Smooth muscle cell (in vitro differentiated cells): Measurements from ENCODE around the gene IFNG. TPM values are rescaled to one million over a fixed set of nuclear protein-coding genes. Genes with fewer than 3 reads are reported as not detected.

Experiments used
- DNase-seq: peaks from one replicate; lab custom pipeline; 2025; ENCODE audit not compliant: unreplicated experiment; lab: John Stamatoyannopoulos, UW
- H2AFZ ChIP-seq: fragments of 200-600 bp; sonication (generic); 2 replicates; pipeline ENCODE4 v1.6.0; 2016; ENCODE audit warnings: antibody characterized with exemption, low read depth, mild to moderate bottlenecking
- H3F3A ChIP-seq: fragments of 200-600 bp; sonication (generic); 2 replicates; pipeline ENCODE4 v1.6.0; 2017; ENCODE audit warnings: antibody characterized with exemption, low read depth
- H3K27ac ChIP-seq: fragments of 200-600 bp; sonication (generic); 2 replicates; pipeline ENCODE4 v1.5.1; 2016; ENCODE audit warnings: low read depth, mild to moderate bottlenecking
- H3K27me3 ChIP-seq: fragments of 200-600 bp; sonication (generic); 2 replicates; pipeline ENCODE4 v1.6.1; 2016; ENCODE audit warnings: low read depth, mild to moderate bottlenecking
- H3K36me3 ChIP-seq: fragments of 200-600 bp; sonication (generic); 2 replicates; pipeline ENCODE4 v1.5.1; 2016; ENCODE audit warnings: low read depth
- H3K4me1 ChIP-seq: fragments of 200-600 bp; sonication (generic); 2 replicates; pipeline ENCODE4 v1.5.1; 2016; ENCODE audit warnings: low read depth
- H3K4me2 ChIP-seq: fragments of 200-600 bp; sonication (generic); 2 replicates; pipeline ENCODE4 v1.6.0; 2016; ENCODE audit warnings: mild to moderate bottlenecking
- H3K4me3 ChIP-seq: fragments of 200-600 bp; sonication (generic); 2 replicates; pipeline ENCODE4 v1.5.1; 2016; ENCODE audit warnings: mild to moderate bottlenecking
- H3K79me2 ChIP-seq: fragments of 200-600 bp; sonication (generic); 2 replicates; pipeline ENCODE4 v1.6.0; 2016; ENCODE audit warnings: low read depth, mild to moderate bottlenecking
- H3K9ac ChIP-seq: fragments of 200-600 bp; sonication (generic); 2 replicates; pipeline ENCODE4 v1.6.0; 2016; ENCODE audit warnings: low read depth
- H3K9me3 ChIP-seq: fragments of 200-600 bp; sonication (generic); replicated peaks from 2 replicates; pipeline ENCODE4 v1.5.1; 2016; ENCODE audit warnings: low read depth
- H4K20me1 ChIP-seq: fragments of 200-600 bp; sonication (generic); 2 replicates; pipeline ENCODE4 v1.6.0; 2016; ENCODE audit warnings: low read depth
- WGBS: methylation state at CpG from one replicate; pipeline ENCODE4 v1.1.7; 2016; ENCODE audit warnings: low lambda C conversion rate; 5-methylcytosine and 5-hydroxymethylcytosine counted together
- polyA plus RNA-seq: library from polyadenylated mRNA; unstranded; fragments of >200 nt; fragmentation: Nextera tagmentation; extraction: Ambion mirVana; gene quantifications from 2 replicates; pipeline ENCODE4 v1.2.1, GENCODE V29; 2016
- total RNA-seq: library from RNA; depleted of rRNA; stranded (reverse); fragments of >200 nt; gene quantifications from 2 replicates; pipeline ENCODE4 v1.2.3, GENCODE V29; 2014
- TF ChIP-seq, protein P1 (sequence below): fragments of 200-600 bp; sonication (generic); IDR thresholded peaks from 2 replicates; pipeline ENCODE4 v1.5.1; 2017; ENCODE audit warnings: borderline replicate concordance, mild to moderate bottlenecking, antibody characterized with exemption; ENCODE audit not compliant: insufficient read depth, poor library complexity, severe bottlenecking

IFNG gene
- total and polyA plus RNA-seq, 2 experiments from 2014 or later = not detected

DNA sequence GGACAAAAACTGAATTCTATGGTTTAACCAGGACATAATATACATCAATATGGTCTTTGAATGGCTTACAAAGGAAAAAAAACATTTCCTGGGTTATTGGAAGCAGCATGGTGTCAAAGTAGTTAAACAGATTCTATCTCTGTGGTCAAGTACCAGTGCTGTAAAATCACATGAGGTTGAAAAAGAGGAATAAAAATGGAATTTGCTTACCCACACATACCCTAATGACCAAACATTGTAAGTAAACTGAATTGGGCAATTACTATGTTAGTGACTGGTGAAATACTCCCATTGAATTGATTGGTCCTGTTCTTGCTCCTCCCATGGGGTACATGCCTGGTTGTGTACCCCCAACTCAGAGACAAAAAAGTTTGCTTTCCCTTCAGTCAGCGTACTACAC, 19.6 kb downstream of the IFNG start:
- Histone ChIP-seq H3K4me3 (no peak overlapping the region), H3K79me2 (no peaks in the 10 kb centered on the region), H3K27ac (no peak overlapping the region), H3K27me3 (no peaks in the 10 kb centered on the region), H3K4me2 (no peak overlapping the region), H3K9me3 (no peaks in the 10 kb centered on the region), H3K9ac (no peak overlapping the region), H3F3A (no peaks in the 10 kb centered on the region), H4K20me1 (no peaks in the 10 kb centered on the region), H3K36me3 (no peaks in the 10 kb centered on the region), H2AFZ (no peak overlapping the region), H3K4me1 (no peaks in the 10 kb centered on the region)
- DNase-seq = no peak
- WGBS = 91% methylated on average over 1 of the region's 1 CpG
- TF ChIP-seq, protein P1, sequence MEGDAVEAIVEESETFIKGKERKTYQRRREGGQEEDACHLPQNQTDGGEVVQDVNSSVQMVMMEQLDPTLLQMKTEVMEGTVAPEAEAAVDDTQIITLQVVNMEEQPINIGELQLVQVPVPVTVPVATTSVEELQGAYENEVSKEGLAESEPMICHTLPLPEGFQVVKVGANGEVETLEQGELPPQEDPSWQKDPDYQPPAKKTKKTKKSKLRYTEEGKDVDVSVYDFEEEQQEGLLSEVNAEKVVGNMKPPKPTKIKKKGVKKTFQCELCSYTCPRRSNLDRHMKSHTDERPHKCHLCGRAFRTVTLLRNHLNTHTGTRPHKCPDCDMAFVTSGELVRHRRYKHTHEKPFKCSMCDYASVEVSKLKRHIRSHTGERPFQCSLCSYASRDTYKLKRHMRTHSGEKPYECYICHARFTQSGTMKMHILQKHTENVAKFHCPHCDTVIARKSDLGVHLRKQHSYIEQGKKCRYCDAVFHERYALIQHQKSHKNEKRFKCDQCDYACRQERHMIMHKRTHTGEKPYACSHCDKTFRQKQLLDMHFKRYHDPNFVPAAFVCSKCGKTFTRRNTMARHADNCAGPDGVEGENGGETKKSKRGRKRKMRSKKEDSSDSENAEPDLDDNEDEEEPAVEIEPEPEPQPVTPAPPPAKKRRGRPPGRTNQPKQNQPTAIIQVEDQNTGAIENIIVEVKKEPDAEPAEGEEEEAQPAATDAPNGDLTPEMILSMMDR = no peak

DNA sequence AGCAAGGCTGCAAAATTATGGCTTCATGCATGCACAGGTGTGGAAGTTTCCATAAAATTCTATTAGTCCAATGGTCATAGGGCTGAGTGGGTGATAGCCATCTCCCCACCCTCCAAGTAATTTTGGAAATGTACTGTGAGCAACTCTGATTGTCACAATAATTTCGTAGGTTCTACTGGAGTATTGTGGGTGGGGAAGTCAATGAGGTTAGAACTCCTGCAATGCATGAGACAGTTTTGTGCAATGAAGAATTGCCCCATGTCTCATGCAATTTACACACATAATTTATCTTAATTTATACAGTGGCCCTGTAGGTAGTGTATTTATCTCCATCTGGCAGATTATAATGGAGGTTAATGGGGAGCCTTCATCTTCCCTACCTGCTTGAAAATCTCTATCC, 20.5 kb downstream of the IFNG start:
- TF ChIP-seq, protein P1 = no peak
- Histone ChIP-seq H3K4me3 (no peak overlapping the region), H3K27me3 (no peaks in the 10 kb centered on the region), H3K4me2 (no peak overlapping the region), H3K79me2 (no peaks in the 10 kb centered on the region), H3F3A (no peaks in the 10 kb centered on the region), H3K27ac (no peak overlapping the region), H3K4me1 (no peaks in the 10 kb centered on the region), H2AFZ (no peak overlapping the region), H4K20me1 (no peaks in the 10 kb centered on the region), H3K36me3 (no peaks in the 10 kb centered on the region), H3K9me3 (no peaks in the 10 kb centered on the region), H3K9ac (no peak overlapping the region)
- 93% methylated on average over 1 of the region's 1 CpG for WGBS
- no peak for DNase-seq

DNA sequence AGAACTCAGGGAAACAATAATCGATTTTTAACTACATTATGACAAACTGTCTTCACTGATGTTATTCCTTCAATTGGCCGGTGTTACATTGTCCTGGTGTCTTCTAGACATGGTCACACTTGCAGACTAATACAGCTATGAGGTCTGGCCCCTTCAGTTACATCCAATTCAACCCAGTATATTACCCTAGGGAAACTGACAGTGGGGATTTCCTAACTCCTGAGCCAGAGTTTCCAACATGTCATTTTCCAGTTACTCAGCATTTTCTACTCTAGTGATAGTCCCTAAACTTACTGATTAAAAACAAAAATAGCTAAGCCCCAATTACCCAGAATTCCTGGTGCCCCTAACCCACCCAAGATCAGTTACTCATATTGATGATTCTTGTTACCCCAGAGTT, 21.1 kb downstream of the IFNG start:
- 91% methylated on average over 2 of the region's 2 CpGs for WGBS
- Histone ChIP-seq H3K4me1 (no peaks in the 10 kb centered on the region), H3K36me3 (no peaks in the 10 kb centered on the region), H3F3A (no peaks in the 10 kb centered on the region), H3K4me2 (no peak overlapping the region), H3K4me3 (no peak overlapping the region), H4K20me1 (no peaks in the 10 kb centered on the region), H3K9me3 (no peaks in the 10 kb centered on the region), H3K9ac (no peak overlapping the region), H2AFZ (no peak overlapping the region), H3K79me2 (no peaks in the 10 kb centered on the region), H3K27me3 (no peaks in the 10 kb centered on the region), H3K27ac (no peak overlapping the region)
- TF ChIP-seq, protein P1 = no peak
- no peak for DNase-seq

DNA sequence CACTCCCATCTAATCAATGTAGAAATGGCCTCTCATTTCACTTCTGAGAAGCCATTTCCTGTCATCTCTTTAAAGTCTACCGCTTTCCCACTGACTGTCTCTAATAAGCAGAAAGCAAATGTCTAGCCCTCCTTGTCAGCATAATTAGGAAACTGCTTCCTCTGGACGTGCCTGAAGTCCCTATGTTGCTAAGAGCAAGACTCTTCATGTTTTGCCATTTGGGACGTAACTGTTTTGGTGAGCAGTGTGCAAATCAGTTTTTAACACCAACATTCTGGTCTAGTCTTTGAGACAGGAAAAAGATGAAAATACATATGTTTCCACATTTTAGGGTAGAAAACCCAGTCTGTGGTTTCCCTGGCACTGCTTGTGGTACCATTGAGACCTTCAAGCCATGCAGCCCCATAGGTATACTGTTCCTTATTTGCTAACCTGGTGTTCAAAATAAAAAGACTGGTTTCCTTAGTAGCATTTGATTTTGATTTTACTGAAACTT, 22.2 kb downstream of the IFNG start:
- Histone ChIP-seq H3K4me2 (no peak overlapping the region), H3K9me3 (no peaks in the 10 kb centered on the region), H2AFZ (no peak overlapping the region), H3K79me2 (no peaks in the 10 kb centered on the region), H3K36me3 (no peaks in the 10 kb centered on the region), H3K4me1 (no peaks in the 10 kb centered on the region), H3K9ac (no peak overlapping the region), H3K4me3 (no peak overlapping the region), H3F3A (no peaks in the 10 kb centered on the region), H4K20me1 (no peaks in the 10 kb centered on the region), H3K27ac (no peak overlapping the region), H3K27me3 (no peaks in the 10 kb centered on the region)
- no peak for DNase-seq
- WGBS = 72% methylated on average over 3 of the region's 3 CpGs
- TF ChIP-seq, protein P1 = no peak
